PC-9 (cell line): ENCODE data around the gene GSX1. TPM values are rescaled to one million over a fixed set of nuclear protein-coding genes. Genes with fewer than 3 reads are reported as not detected.

Source experiments
- BruUV-seq: library from RNA; stranded (reverse); fragments of 400-500 nt; replicated peaks from 2 replicates; lab custom pipeline; 2021; lab: Mats Ljungman, UMichigan
- CTCF ChIA-PET: fragments of 300-600 bp; sonication (Branson Sonifier 250); formaldehyde crosslinking; loops from one replicate; lab custom pipeline; 2022; ENCODE audit warnings: antibody characterized with exemption; lab: Charles Lee
- POLR2A ChIA-PET: fragments of 300-600 bp; sonication (Branson Sonifier 250); formaldehyde crosslinking; loops from one replicate; lab custom pipeline; 2022; ENCODE audit warnings: antibody characterized with exemption; ENCODE audit not compliant: unreplicated experiment; lab: Charles Lee
- DNase-seq, 2 experiments: peaks; one replicate each; pipeline versions ENCODE4 v3.0.0 to v3.0.0-alpha.2; 2015 to 2022; ENCODE audit warnings: mixed read lengths in 1 of 2
- H2AFZ ChIP-seq: fragments of 200-600 bp; sonication (generic); 2 replicates; pipeline ENCODE4 v1.8.1; 2017; ENCODE audit warnings: antibody characterized with exemption
- H3F3A ChIP-seq: fragments of 200-600 bp; sonication (generic); 2 replicates; pipeline ENCODE4 v1.8.1; 2017; ENCODE audit warnings: antibody characterized with exemption, mild to moderate bottlenecking, low read depth; ENCODE audit not compliant: insufficient read depth
- H3K27ac ChIP-seq: fragments of 200-600 bp; sonication (generic); 2 replicates; pipeline ENCODE4 v1.6.1; 2016; ENCODE audit warnings: mixed run types
- H3K27me3 ChIP-seq: fragments of 200-600 bp; sonication (generic); 2 replicates; pipeline ENCODE4 v1.6.1; 2016; ENCODE audit warnings: low read depth, mixed run types; ENCODE audit not compliant: insufficient read depth
- H3K36me3 ChIP-seq: fragments of 200-600 bp; sonication (generic); 2 replicates; pipeline ENCODE4 v1.6.1; 2016; ENCODE audit warnings: low read depth, mixed run types
- H3K4me1 ChIP-seq: fragments of 200-600 bp; sonication (generic); replicated peaks from 2 replicates; pipeline ENCODE4 v1.6.1; 2016; ENCODE audit warnings: mixed run types; ENCODE audit not compliant: insufficient read depth
- H3K4me2 ChIP-seq: fragments of 200-600 bp; sonication (generic); 2 replicates; pipeline ENCODE4 v1.6.1; 2017; ENCODE audit warnings: mixed run types
- H3K4me3 ChIP-seq: fragments of 200-600 bp; sonication (generic); 2 replicates; pipeline ENCODE4 v1.6.1; 2016; ENCODE audit warnings: mixed run types
- H3K79me2 ChIP-seq: fragments of 200-600 bp; sonication (generic); 2 replicates; pipeline ENCODE4 v1.6.1; 2017; ENCODE audit warnings: low read depth, mixed run types
- H3K9me2 ChIP-seq: fragments of 200-600 bp; sonication (generic); 2 replicates; pipeline ENCODE4 v1.8.1; 2017; ENCODE audit warnings: mild to moderate bottlenecking; ENCODE audit not compliant: insufficient read depth
- H3K9me3 ChIP-seq: fragments of 200-600 bp; sonication (generic); 2 replicates; pipeline ENCODE4 v1.8.1; 2016; ENCODE audit warnings: low read depth; ENCODE audit not compliant: insufficient read depth
- H4K20me1 ChIP-seq: fragments of 200-600 bp; sonication (generic); 2 replicates; pipeline ENCODE4 v1.8.1; 2017; ENCODE audit not compliant: insufficient read depth
- EZH2 ChIP-seq: fragments of 200-600 bp; sonication (generic); IDR thresholded peaks from 2 replicates; pipeline ENCODE4 v1.8.0; 2017; ENCODE audit warnings: antibody characterized with exemption, low read depth
- intact Hi-C: fragments of 100-400 bp; cut with micrococcal nuclease; formaldehyde crosslinking; loops from one replicate; pipeline ENCODE4 v1.10.0; 2022; ENCODE audit not compliant: unreplicated experiment
- total RNA-seq: library from RNA; stranded (reverse); gene quantifications from 2 replicates; pipeline ENCODE4 v1.2.3, GENCODE V29; 2021
- TF ChIP-seq, protein P1 (sequence below): fragments of 200-600 bp; sonication (generic); conservative IDR thresholded peaks from 2 replicates; pipeline ENCODE4 v1.6.1; 2017; ENCODE audit warnings: mixed run types, antibody characterized with exemption, mild to moderate bottlenecking, moderate library complexity

GSX1 gene
- total RNA-seq, 1 experiment from 2014 or later, result not detected

DNA sequence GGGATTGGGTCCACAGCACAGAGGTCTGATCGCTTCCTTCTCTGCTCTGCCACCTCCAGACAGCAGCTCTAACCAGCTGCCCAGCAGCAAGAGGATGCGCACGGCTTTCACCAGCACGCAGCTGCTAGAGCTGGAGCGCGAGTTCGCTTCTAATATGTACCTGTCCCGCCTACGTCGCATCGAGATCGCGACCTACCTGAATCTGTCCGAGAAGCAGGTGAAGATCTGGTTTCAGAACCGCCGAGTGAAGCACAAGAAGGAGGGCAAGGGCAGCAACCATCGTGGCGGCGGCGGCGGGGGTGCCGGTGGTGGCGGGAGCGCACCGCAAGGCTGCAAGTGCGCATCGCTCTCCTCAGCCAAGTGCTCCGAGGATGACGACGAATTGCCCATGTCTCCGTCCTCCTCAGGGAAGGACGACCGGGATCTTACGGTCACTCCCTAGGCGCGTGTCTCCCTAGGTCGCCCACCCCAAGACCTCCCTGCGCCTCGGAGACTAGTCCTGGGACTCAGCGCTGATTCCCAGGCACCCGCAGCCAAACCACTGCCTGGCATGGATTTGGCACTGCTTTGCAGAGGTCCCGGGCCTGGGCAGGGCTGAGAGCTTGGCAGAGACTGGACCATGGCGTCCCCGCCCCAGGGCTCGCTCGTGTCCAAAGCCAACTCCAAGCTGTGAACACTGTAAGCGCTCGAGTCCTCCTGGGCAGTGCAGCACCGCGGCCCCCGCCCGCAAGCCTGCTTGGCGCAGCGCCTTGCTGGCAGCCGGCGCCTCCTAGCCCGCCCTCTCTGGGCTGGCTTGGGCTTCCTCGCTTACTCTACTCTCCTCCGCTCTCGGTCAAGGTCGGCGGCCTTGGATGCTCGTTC is 1.5 kb downstream of the GSX1 start:
- no peak for DNase-seq

GRCh38 chr13:27794368-27794691 is 2.0 kb downstream of the GSX1 start:
- ChIA-PET POLR2A (no interaction called here), CTCF (no interaction called here)
- intact Hi-C loops, result no loop called here
- no peaks in the 10 kb centered on the region for H3K9me2 ChIP-seq
- no peaks in the 10 kb centered on the region for H4K20me1 ChIP-seq
- H3K9me3 ChIP-seq, result no peaks in the 10 kb centered on the region
- no peaks in the 10 kb centered on the region for H3F3A ChIP-seq
- no peak overlapping the region for H2AFZ ChIP-seq
- no peak overlapping the region for H3K27ac ChIP-seq
- no peak overlapping the region for H3K4me3 ChIP-seq
- no peak for DNase-seq
- TF ChIP-seq, protein P1, sequence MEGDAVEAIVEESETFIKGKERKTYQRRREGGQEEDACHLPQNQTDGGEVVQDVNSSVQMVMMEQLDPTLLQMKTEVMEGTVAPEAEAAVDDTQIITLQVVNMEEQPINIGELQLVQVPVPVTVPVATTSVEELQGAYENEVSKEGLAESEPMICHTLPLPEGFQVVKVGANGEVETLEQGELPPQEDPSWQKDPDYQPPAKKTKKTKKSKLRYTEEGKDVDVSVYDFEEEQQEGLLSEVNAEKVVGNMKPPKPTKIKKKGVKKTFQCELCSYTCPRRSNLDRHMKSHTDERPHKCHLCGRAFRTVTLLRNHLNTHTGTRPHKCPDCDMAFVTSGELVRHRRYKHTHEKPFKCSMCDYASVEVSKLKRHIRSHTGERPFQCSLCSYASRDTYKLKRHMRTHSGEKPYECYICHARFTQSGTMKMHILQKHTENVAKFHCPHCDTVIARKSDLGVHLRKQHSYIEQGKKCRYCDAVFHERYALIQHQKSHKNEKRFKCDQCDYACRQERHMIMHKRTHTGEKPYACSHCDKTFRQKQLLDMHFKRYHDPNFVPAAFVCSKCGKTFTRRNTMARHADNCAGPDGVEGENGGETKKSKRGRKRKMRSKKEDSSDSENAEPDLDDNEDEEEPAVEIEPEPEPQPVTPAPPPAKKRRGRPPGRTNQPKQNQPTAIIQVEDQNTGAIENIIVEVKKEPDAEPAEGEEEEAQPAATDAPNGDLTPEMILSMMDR, result no peak
- TF ChIP-seq EZH2, result no peak
- H3K4me2 ChIP-seq, result no peak overlapping the region
- no peaks in the 10 kb centered on the region for H3K36me3 ChIP-seq
- no peaks in the 10 kb centered on the region for H3K79me2 ChIP-seq
- no TSS peak for BruUV-seq
- H3K27me3 ChIP-seq, result peaks cover 75% of the 10 kb centered on the region
- no peaks in the 10 kb centered on the region for H3K4me1 ChIP-seq

More for the DNA sequence above, 1.5 kb downstream of the GSX1 start:
- no TSS peak for BruUV-seq
- Histone ChIP-seq H3K36me3 (no peaks in the 10 kb centered on the region), H3K4me1 (no peaks in the 10 kb centered on the region), H3K4me2 (no peak overlapping the region), H4K20me1 (no peaks in the 10 kb centered on the region), H3F3A (no peaks in the 10 kb centered on the region), H2AFZ (no peak overlapping the region), H3K9me2 (no peaks in the 10 kb centered on the region), H3K27me3 (peaks cover 77% of the 10 kb centered on the region), H3K4me3 (no peak overlapping the region), H3K27ac (no peak overlapping the region), H3K79me2 (no peaks in the 10 kb centered on the region), H3K9me3 (no peaks in the 10 kb centered on the region)
- TF ChIP-seq, protein P1, result no peak
- TF ChIP-seq EZH2, result no peak
- ChIA-PET CTCF (no interaction called here), POLR2A (no interaction called here)
- intact Hi-C loops, result no loop called here

GRCh38 chr13:27794921-27795717 is 2.8 kb downstream of the GSX1 start:
- intact Hi-C loops, result no loop called here
- DNase-seq, result no peak
- H3K4me2 ChIP-seq, result no peak overlapping the region
- BruUV-seq, result no TSS peak
- H3K4me1 ChIP-seq, result no peaks in the 10 kb centered on the region
- no peaks in the 10 kb centered on the region for H3F3A ChIP-seq
- no peak overlapping the region for H3K4me3 ChIP-seq
- TF ChIP-seq, protein P1, result no peak
- no peak for TF ChIP-seq EZH2
- no peaks in the 10 kb centered on the region for H3K9me2 ChIP-seq
- no peaks in the 10 kb centered on the region for H3K79me2 ChIP-seq
- H2AFZ ChIP-seq, result no peak overlapping the region
- no peak overlapping the region for H3K27ac ChIP-seq
- POLR2A ChIA-PET, result no interaction called here
- no peaks in the 10 kb centered on the region for H3K36me3 ChIP-seq
- peaks cover 70% of the 10 kb centered on the region for H3K27me3 ChIP-seq
- H4K20me1 ChIP-seq, result no peaks in the 10 kb centered on the region
- CTCF ChIA-PET, result no interaction called here
- no peaks in the 10 kb centered on the region for H3K9me3 ChIP-seq
